Natural killer cell (primary cell): Measurements from ENCODE around the gene CUL2. TPM values are rescaled to one million over a fixed set of nuclear protein-coding genes. Genes with fewer than 3 reads are reported as not detected.

Source experiments
- ATAC-seq, 3 donors: fragments of 150-1000 bp in 2 of 3; fragments of 200-7000 bp in 1 of 3; cut with Tn5 transposase; 1 replicate in 1 of 3; 2 replicates in 2 of 3; pipeline ENCODE4 v1.10.0; 2021; ENCODE audit warnings: mild to moderate bottlenecking in 2 of 3, moderate library complexity in 2 of 3
- DNase-seq, 2 donors: peaks; one replicate each; pipeline versions ENCODE4 v3.0.0 to v3.0.0-alpha.2; 2013 to 2021; ENCODE audit warnings: mixed read lengths in 1 of 2
- H3K27ac ChIP-seq: one replicate; pipeline ENCODE4 v1.5.1; 2013; ENCODE audit warnings: mild to moderate bottlenecking, low read length
- H3K27me3 ChIP-seq: one replicate; pipeline ENCODE4 v1.6.1; 2013; ENCODE audit warnings: low read length; ENCODE audit not compliant: control insufficient read depth, insufficient read depth
- H3K36me3 ChIP-seq: one replicate; pipeline ENCODE4 v1.6.1; 2013; ENCODE audit warnings: low read length; ENCODE audit not compliant: control insufficient read depth, insufficient read depth
- H3K4me1 ChIP-seq: one replicate; pipeline ENCODE4 v1.6.1; 2013; ENCODE audit warnings: low read length; ENCODE audit not compliant: control insufficient read depth, insufficient read depth
- H3K4me3 ChIP-seq: one replicate; pipeline ENCODE4 v1.5.1; 2013; ENCODE audit warnings: low read length
- H3K9me3 ChIP-seq: one replicate; pipeline ENCODE4 v1.6.1; 2013; ENCODE audit warnings: low read length; ENCODE audit not compliant: control insufficient read depth, insufficient read depth
- H3K27ac Mint-ChIP-seq, 2 donors: one replicate each; pipeline ENCODE4 v1.8.0; 2022; ENCODE audit warnings: mild to moderate bottlenecking in 2 of 2, mixed read lengths in 2 of 2, moderate library complexity in 1 of 2
- H3K27me3 Mint-ChIP-seq, 2 donors: one replicate each; pipeline ENCODE4 v1.8.0; 2022; ENCODE audit warnings: low read depth in 2 of 2, mixed read lengths in 2 of 2
- H3K36me3 Mint-ChIP-seq: one replicate; pipeline ENCODE4 v1.8.0; 2022; ENCODE audit warnings: mixed read lengths
- H3K4me1 Mint-ChIP-seq, 2 donors: one replicate each; pipeline ENCODE4 v1.8.0; 2022; ENCODE audit warnings: mixed read lengths in 2 of 2
- H3K4me3 Mint-ChIP-seq: one replicate; pipeline ENCODE4 v1.8.0; 2022; ENCODE audit warnings: mild to moderate bottlenecking, moderate library complexity, mixed read lengths
- H3K9me3 Mint-ChIP-seq, 2 donors: one replicate each; pipeline ENCODE4 v1.8.0; 2022; ENCODE audit warnings: mixed read lengths in 2 of 2
- CTCF ChIP-seq: fragments of 200-600 bp; IDR thresholded peaks from one replicate; pipeline ENCODE4 v1.8.0; 2022; ENCODE audit warnings: antibody characterized with exemption
- whole genome bisulfite sequencing: methylation state at CpG from one replicate; pipeline ENCODE4 v1.1.7; 2013; ENCODE audit warnings: missing lambda C conversion rate; ENCODE audit not compliant: insufficient coverage; 5-methylcytosine and 5-hydroxymethylcytosine counted together
- intact Hi-C: fragments of 100-400 bp; cut with micrococcal nuclease; formaldehyde crosslinking; loops from one replicate; pipeline ENCODE4 v1.14.2; 2022
- total RNA-seq, 4 donors: library from RNA; stranded (reverse); fragments of 120-200 nt in 1 of 4; gene quantifications; one replicate each; pipeline versions ENCODE4 v1.2.3 to v1.2.4, GENCODE V29; 2013 to 2022

CUL2 gene
- total RNA-seq, 3 donors from 2014 or later (not counting 1 experiment from before 2014, with no cell fraction given), result 33.5 to 41.6 (median 41.3) TPM

DNA sequence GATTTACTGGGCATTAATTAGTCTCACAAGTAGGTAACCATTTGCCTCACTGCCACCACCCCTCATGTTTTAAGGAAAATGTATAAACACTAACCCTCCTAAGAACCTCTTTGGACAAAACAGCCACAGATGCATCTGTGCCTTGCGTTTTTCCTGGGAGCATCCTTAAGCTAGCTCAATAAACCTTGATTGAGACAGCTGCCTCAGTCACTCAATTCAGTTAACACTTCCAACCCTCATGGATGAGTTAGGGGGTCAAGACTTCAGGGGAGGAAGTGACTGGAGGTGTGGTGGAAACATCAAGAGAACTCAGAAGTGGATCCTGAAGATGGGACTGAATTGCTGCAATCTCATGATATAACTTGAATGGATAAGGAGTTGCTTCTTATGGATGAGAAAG is 31.5 kb downstream of the CUL2 start:
- Mint-ChIP-seq H3K27me3 (no peaks in the 10 kb centered on the region), H3K36me3 (peaks cover 6% of the 10 kb centered on the region), H3K4me3 (no peak overlapping the region), H3K4me1 (peaks cover 25 to 34% of the 10 kb centered on the region in 2 donors), H3K27ac (peak overlapping the region; percentile 81), H3K9me3 (no peaks in the 10 kb centered on the region)
- 100% methylated on average over 1 of the region's 1 CpG for WGBS
- intact Hi-C loops, result no loop called here
- peaks cover 56% of the 10 kb centered on the region for H3K36me3 ChIP-seq
- ATAC-seq (no peak), DNase-seq (no peak)
- H3K4me3 ChIP-seq, result no peak overlapping the region
- no peaks in the 10 kb centered on the region for H3K27me3 ChIP-seq
- H3K4me1 ChIP-seq, result no peaks in the 10 kb centered on the region
- H3K9me3 ChIP-seq, result no peaks in the 10 kb centered on the region
- H3K27ac ChIP-seq, result no peak overlapping the region
- TF ChIP-seq CTCF, result no peak

DNA sequence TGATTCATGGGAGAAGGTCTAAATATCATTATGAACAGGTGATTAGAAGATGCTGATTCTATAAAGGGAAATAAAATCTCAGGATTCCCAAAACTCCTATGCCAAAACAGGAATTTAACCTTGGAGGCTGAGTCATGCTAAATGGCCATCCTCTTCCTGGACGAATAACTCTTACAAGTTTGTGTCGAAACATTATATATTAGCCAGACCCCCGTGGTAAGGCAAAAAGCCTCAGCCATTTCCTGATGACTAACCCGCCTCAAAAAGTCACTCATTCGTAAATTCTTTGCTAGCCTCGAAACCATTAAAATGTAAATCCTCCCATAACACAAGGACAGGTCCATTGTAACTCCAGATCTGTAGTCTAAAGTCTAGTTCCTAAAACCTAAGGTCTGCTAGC is 32.0 kb downstream of the CUL2 start:
- Histone ChIP-seq H3K4me1 (no peaks in the 10 kb centered on the region), H3K27me3 (no peaks in the 10 kb centered on the region), H3K27ac (no peak overlapping the region), H3K4me3 (no peak overlapping the region), H3K9me3 (no peaks in the 10 kb centered on the region), H3K36me3 (peaks cover 56% of the 10 kb centered on the region)
- intact Hi-C loops, result no loop called here
- Mint-ChIP-seq H3K27me3 (no peaks in the 10 kb centered on the region), H3K9me3 (no peaks in the 10 kb centered on the region), H3K4me1 (peaks cover 25 to 34% of the 10 kb centered on the region in 2 donors), H3K36me3 (peaks cover 6% of the 10 kb centered on the region), H3K27ac (peak overlapping the region; percentile 81), H3K4me3 (no peak overlapping the region)
- ATAC-seq (peak in 1 of 3 donors; percentile 47), DNase-seq (no peak)
- WGBS, result 19% methylated on average over 6 of the region's 6 CpGs
- TF ChIP-seq CTCF, result no peak

- H3K4me1 Mint-ChIP-seq, result peaks cover 29 to 40% of the 10 kb centered on the region in 2 donors
- peak overlapping the region; percentile 53 to 64 for H3K27ac Mint-ChIP-seq
- H3K27me3 Mint-ChIP-seq, result no peaks in the 10 kb centered on the region
- 90% methylated on average over 5 of the region's 5 CpGs for WGBS
- H3K9me3 Mint-ChIP-seq, result no peaks in the 10 kb centered on the region
- H3K36me3 Mint-ChIP-seq, result peaks cover 14% of the 10 kb centered on the region
- Histone ChIP-seq H3K9me3 (no peaks in the 10 kb centered on the region), H3K4me1 (no peaks in the 10 kb centered on the region), H3K36me3 (peaks cover 54% of the 10 kb centered on the region), H3K27me3 (no peaks in the 10 kb centered on the region), H3K4me3 (no peak overlapping the region), H3K27ac (no peak overlapping the region)
- DNase-seq, result no peak
- ATAC-seq, result no peak
- no peak for TF ChIP-seq CTCF
- intact Hi-C loops, result no loop called here
- H3K4me3 Mint-ChIP-seq, result no peak overlapping the region
Measured at GRCh38 chr10:35056686-35057085, 33.5 kb downstream of the CUL2 start.

- WGBS, result 100% methylated on average over 1 of the region's 1 CpG
- Mint-ChIP-seq H3K9me3 (no peaks in the 10 kb centered on the region), H3K4me3 (no peak overlapping the region), H3K4me1 (peaks cover 29 to 40% of the 10 kb centered on the region in 2 donors), H3K36me3 (peaks cover 16% of the 10 kb centered on the region), H3K27ac (no peak overlapping the region), H3K27me3 (no peaks in the 10 kb centered on the region)
- intact Hi-C loops, result no loop called here
- H3K27ac ChIP-seq, result no peak overlapping the region
- no peaks in the 10 kb centered on the region for H3K4me1 ChIP-seq
- no peaks in the 10 kb centered on the region for H3K27me3 ChIP-seq
- TF ChIP-seq CTCF, result no peak
- no peak overlapping the region for H3K4me3 ChIP-seq
- DNase-seq (no peak), ATAC-seq (no peak)
- H3K9me3 ChIP-seq, result no peaks in the 10 kb centered on the region
- peaks cover 51% of the 10 kb centered on the region for H3K36me3 ChIP-seq
Measured at GRCh38 chr10:35056133-35056532, 34.0 kb downstream of the CUL2 start.
